Measurements from ENCODE around the gene TNK2. TPM values are rescaled to one million over a fixed set of nuclear protein-coding genes. Genes with fewer than 3 reads are reported as not detected.

The TNK2 gene
- polyA plus RNA-seq, 2 of the 4 experiments (the other 2 are of a cell fraction): 2.2 to 12.5 TPM

DNA sequence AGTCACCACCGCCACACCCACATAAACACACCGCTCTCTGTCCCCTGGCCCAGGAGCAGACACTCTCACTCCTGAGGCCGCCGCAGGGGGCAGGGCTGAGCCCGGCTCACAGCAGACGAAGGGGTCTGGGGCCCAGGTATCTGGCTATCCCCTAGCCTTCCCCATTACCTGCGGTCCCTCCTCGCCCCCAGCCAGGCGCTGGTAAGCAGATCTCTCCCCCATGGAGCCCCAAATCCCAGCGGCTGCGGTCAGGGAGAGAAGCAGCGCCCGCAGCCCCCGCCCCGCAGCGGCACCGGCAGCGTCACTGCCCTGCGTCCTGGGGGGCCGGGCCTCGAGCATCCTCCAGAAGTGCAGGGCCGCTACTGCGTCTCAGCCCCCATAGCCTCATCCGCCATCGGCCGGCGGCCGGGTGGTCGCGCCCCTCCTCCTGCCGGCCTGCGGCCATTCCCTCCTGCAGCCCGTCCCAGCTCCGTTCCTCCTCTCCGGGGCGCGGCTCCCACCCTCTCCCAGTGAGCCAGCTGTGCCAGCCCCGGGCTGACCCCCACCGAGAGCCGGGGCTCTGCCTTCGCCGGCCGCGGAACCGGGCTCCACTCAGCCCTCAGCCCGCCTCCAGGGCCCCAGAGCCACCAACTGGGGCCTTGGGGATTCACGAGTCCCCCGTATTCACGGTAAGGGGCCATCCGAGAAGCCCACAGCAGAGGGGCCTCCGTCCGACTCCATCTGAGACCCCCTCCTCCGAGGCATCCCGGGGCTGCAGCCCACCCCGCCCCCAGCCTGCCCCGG lies 13.1 kb downstream of the TNK2 start:
- 0 out of 2 replicates have a peak, but pooled peaks have one; percentile 5 for TF ChIP-seq PHF8 (IDR thresholded peaks at IDR 0.05; ENCODE audit: borderline replicate concordance, low read depth)
- no peak for TF ChIP-seq HDAC2 (IDR thresholded peaks at IDR 0.05)
- ATAC-seq (peak; percentile 83 to 84), FAIRE-seq (no peak), DNase-seq (ENCODE audit: low read depth in 1 of 2, low spot score in 1 of 2) (peak; percentile 73 to 75)
- Histone ChIP-seq H3K4me3 (peak overlapping the region; percentile 77), H3K9me3 (no peaks in the 10 kb centered on the region), H3K4me1 (peaks cover 18% of the 10 kb centered on the region), H3K4me2 (peak overlapping the region; percentile 95), H3K27ac (peak overlapping the region; percentile 91 to 96)
- POLR2A ChIA-PET: interaction anchor here (1.6 kb wide), 1 partner anchor 11 kb away, joined by 4 read pairs; no protein-coding TSS in a partner anchor
- 0% methylated on average over 5 of the region's 56 CpGs for WGBS (ENCODE audit: missing lambda C conversion rate)
- CTCF ChIA-PET: interaction anchor here (0.6 to 15.1 kb wide), 19 partner anchors 8 to 617 kb away, joined by 3 to 207 read pairs (median 7); partner anchors contain the start of gene TNK2

- CTCF ChIA-PET: interaction anchor here (0.6 to 15.1 kb wide), 21 partner anchors 8 to 854 kb away, joined by 3 to 207 read pairs (median 6); partner anchors contain the start of genes MUC20 and TNK2
These were observed 14.4 kb downstream of the TNK2 start for GRCh38 chr3:195893916-195894465.

DNA sequence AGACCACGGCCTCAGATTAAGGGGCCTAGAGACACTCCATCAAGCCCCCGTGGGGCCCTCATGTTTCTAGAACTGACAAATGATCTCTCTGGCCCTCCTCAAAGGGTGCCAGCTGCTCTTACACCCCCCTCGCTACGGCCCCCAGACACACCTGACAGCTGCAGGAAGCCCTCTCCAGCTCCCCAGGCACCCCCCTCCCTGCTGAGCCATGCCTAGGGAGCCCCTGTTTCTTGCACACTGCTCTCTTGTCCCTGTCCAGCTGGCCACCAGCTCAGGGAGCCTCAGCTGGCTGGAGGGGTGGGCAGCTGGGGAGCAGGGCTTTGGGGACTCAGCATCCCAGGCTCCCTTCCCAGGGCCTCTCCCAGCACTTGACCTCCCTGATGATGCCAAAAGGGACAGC lies 14.8 kb downstream of the TNK2 start:
- Histone ChIP-seq H3K4me1 (peaks cover 18% of the 10 kb centered on the region), H3K27ac (no peak overlapping the region)
- no peak for FAIRE-seq

More at GRCh38 chr3:195893916-195894465, 14.4 kb downstream of the TNK2 start:
- no peak for TF ChIP-seq PHF8 (IDR thresholded peaks at IDR 0.05; ENCODE audit: borderline replicate concordance, low read depth)
- TF ChIP-seq SMC3 (IDR thresholded peaks at IDR 0.05): no peak
- no peak for TF ChIP-seq RAD21 (conservative IDR thresholded peaks at IDR 0.05 in 1 of 2, IDR thresholded peaks at IDR 0.05 in 1 of 2)
- ATAC-seq: no peak
- FAIRE-seq: no peak
- peak overlapping the region; percentile 77; the same call in 2 of the 3 replicates for H3K4me3 ChIP-seq
- DNase-seq (ENCODE audit: low read depth in 1 of 2, low spot score in 1 of 2): no peak
- WGBS (ENCODE audit: missing lambda C conversion rate): 82% methylated on average over 5 of the region's 8 CpGs
- peaks cover 18% of the 10 kb centered on the region for H3K4me1 ChIP-seq
- POLR2A ChIA-PET: interaction anchor here (1.6 kb wide), 1 partner anchor 10 kb away, joined by 4 read pairs; no protein-coding TSS in a partner anchor
- peak overlapping the region; percentile 95 for H3K4me2 ChIP-seq
- peak overlapping the region in 1 of 2 experiments; percentile 96; a peak in 3 of 6 replicates for H3K27ac ChIP-seq
- H3K9me3 ChIP-seq: no peaks in the 10 kb centered on the region

More for the DNA sequence above, 14.8 kb downstream of the TNK2 start:
- Histone ChIP-seq H3K4me2 (no peak overlapping the region), H3K4me3 (no peak overlapping the region), H3K9me3 (no peaks in the 10 kb centered on the region)
- DNase-seq (ENCODE audit: low read depth in 1 of 2, low spot score in 1 of 2) (no peak), ATAC-seq (no peak)
- ChIA-PET CTCF (interaction anchor here (1.0 to 15.1 kb wide), 13 partner anchors 7 to 173 kb away, joined by 3 to 207 read pairs (median 19); partner anchors contain the start of genes MUC20 and TNK2), POLR2A (interaction anchor here (1.6 kb wide), 1 partner anchor 9 kb away, joined by 4 read pairs; no protein-coding TSS in a partner anchor)
- no peak for TF ChIP-seq MAZ (IDR thresholded peaks at IDR 0.05; ENCODE audit: borderline replicate concordance, low read depth, low read length)
- no peak for TF ChIP-seq EHMT2 (IDR thresholded peaks at IDR 0.05; ENCODE audit: low read depth)
- no peak for TF ChIP-seq ESRRA (IDR thresholded peaks at IDR 0.05; ENCODE audit: borderline replicate concordance, low read length)
- TF ChIP-seq, protein P1, sequence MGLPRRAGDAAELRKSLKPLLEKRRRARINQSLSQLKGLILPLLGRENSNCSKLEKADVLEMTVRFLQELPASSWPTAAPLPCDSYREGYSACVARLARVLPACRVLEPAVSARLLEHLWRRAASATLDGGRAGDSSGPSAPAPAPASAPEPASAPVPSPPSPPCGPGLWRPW (IDR thresholded peaks at IDR 0.05): no peak
- TF ChIP-seq HOXB5 (CRISPR knock-in tag; IDR thresholded peaks at IDR 0.05): no peak
- TF ChIP-seq, protein P2, sequence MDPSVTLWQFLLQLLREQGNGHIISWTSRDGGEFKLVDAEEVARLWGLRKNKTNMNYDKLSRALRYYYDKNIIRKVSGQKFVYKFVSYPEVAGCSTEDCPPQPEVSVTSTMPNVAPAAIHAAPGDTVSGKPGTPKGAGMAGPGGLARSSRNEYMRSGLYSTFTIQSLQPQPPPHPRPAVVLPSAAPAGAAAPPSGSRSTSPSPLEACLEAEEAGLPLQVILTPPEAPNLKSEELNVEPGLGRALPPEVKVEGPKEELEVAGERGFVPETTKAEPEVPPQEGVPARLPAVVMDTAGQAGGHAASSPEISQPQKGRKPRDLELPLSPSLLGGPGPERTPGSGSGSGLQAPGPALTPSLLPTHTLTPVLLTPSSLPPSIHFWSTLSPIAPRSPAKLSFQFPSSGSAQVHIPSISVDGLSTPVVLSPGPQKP (IDR thresholded peaks at IDR 0.05; ENCODE audit: low read depth, low read length): no peak
- TF ChIP-seq RCOR1 (IDR thresholded peaks at IDR 0.05; ENCODE audit: low read depth, low read length): no peak
- TF ChIP-seq CHD4 (IDR thresholded peaks at IDR 0.05; ENCODE audit: borderline replicate concordance): no peak
- no peak for TF ChIP-seq JUN (IDR thresholded peaks at IDR 0.05)
- no peak for TF ChIP-seq SREBF2 (IDR thresholded peaks at IDR 0.05)
- no peak for TF ChIP-seq ZC3H11A (IDR thresholded peaks at IDR 0.05)
- TF ChIP-seq BCL3 (IDR thresholded peaks at IDR 0.05): no peak
- no peak for TF ChIP-seq BHLHE40 (IDR thresholded peaks at IDR 0.05; ENCODE audit: low read depth, low read length)
- no peak for TF ChIP-seq ZSCAN20 (CRISPR knock-in tag; IDR thresholded peaks at IDR 0.05)
- TF ChIP-seq, protein P3, sequence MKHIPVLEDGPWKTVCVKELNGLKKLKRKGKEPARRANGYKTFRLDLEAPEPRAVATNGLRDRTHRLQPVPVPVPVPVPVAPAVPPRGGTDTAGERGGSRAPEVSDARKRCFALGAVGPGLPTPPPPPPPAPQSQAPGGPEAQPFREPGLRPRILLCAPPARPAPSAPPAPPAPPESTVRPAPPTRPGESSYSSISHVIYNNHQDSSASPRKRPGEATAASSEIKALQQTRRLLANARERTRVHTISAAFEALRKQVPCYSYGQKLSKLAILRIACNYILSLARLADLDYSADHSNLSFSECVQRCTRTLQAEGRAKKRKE (CRISPR knock-in tag; IDR thresholded peaks at IDR 0.05; ENCODE audit: low read depth): no peak
- 80% methylated on average over 1 of the region's 4 CpGs for WGBS (ENCODE audit: missing lambda C conversion rate)
